Mesenchymal stem cell (in vitro differentiated cells and primary cell): ENCODE results near the gene TFDP1.

ENCODE experiments used
- DNase-seq: peaks from one replicate; pipeline ENCODE4 v3.0.0-alpha.2; 2013
- H2AFZ ChIP-seq: one replicate; pipeline ENCODE4 v1.6.1; 2013; ENCODE audit warnings: low read depth, mild to moderate bottlenecking, control low read depth, inconsistent platforms, low read length, moderate library complexity
- H2AK5ac ChIP-seq: 2 replicates; pipeline ENCODE4 v1.6.1; 2013; ENCODE audit warnings: low read length, moderate library complexity, mild to moderate bottlenecking, inconsistent platforms; ENCODE audit not compliant: severe bottlenecking
- H2BK120ac ChIP-seq: one replicate; pipeline ENCODE4 v1.6.1; 2013; ENCODE audit warnings: low read depth, mild to moderate bottlenecking, inconsistent platforms, low read length, moderate library complexity
- H2BK12ac ChIP-seq, 2 experiments: one replicate each; pipeline ENCODE4 v1.6.1; 2013; ENCODE audit warnings: inconsistent platforms in 2 of 2, low read length in 2 of 2, mild to moderate bottlenecking in 2 of 2, moderate library complexity in 2 of 2, control low read depth in 1 of 2
- H2BK15ac ChIP-seq: one replicate; pipeline ENCODE4 v1.6.1; 2013; ENCODE audit warnings: mild to moderate bottlenecking, low read depth, inconsistent platforms; ENCODE audit not compliant: poor library complexity, severe bottlenecking
- H2BK5ac ChIP-seq: 2 replicates; pipeline ENCODE4 v1.6.1; 2013; ENCODE audit warnings: low read depth, mild to moderate bottlenecking, low read length, control low read depth, inconsistent platforms; ENCODE audit not compliant: poor library complexity, severe bottlenecking
- H3K14ac ChIP-seq, 2 experiments: one replicate each; pipeline ENCODE4 v1.6.1; 2013; ENCODE audit warnings: inconsistent platforms in 2 of 2, low read length in 2 of 2, control low read depth in 1 of 2, mild to moderate bottlenecking in 1 of 2, moderate library complexity in 1 of 2
- H3K18ac ChIP-seq, 2 experiments: one replicate each; pipeline ENCODE4 v1.6.1; 2013; ENCODE audit warnings: inconsistent platforms in 2 of 2, low read length in 2 of 2, control low read depth in 1 of 2, low read depth in 1 of 2, mild to moderate bottlenecking in 1 of 2
- H3K23ac ChIP-seq, 2 experiments: one replicate each; pipeline ENCODE4 v1.6.1; 2013; ENCODE audit warnings: inconsistent platforms in 2 of 2, low read length in 2 of 2, mild to moderate bottlenecking in 2 of 2, moderate library complexity in 2 of 2, control low read depth in 1 of 2
- H3K27ac ChIP-seq: 2 replicates; pipeline ENCODE4 v1.5.1; 2013; ENCODE audit warnings: mild to moderate bottlenecking, moderate library complexity, low read length, control low read depth, inconsistent platforms; ENCODE audit not compliant: poor library complexity, severe bottlenecking
- H3K27me3 ChIP-seq, 2 experiments: 2 replicates each; pipeline versions ENCODE4 v1.6.1 to v1.7.0; 2013; ENCODE audit warnings: low read length in 2 of 2, mild to moderate bottlenecking in 2 of 2, moderate library complexity in 2 of 2, control low read depth in 1 of 2, inconsistent platforms in 1 of 2; ENCODE audit not compliant: control insufficient read depth in 1 of 2, insufficient read depth in 1 of 2
- H3K36me3 ChIP-seq, 2 experiments: 2 replicates each; pipeline versions ENCODE4 v1.6.1 to v1.7.0; 2013; ENCODE audit warnings: low read length in 2 of 2, control low read depth in 1 of 2, inconsistent platforms in 1 of 2, low read depth in 1 of 2, mild to moderate bottlenecking in 1 of 2; ENCODE audit not compliant: insufficient read depth in 2 of 2, control insufficient read depth in 1 of 2
- H3K4ac ChIP-seq, 2 experiments: one replicate each; pipeline ENCODE4 v1.6.1; 2013; ENCODE audit warnings: inconsistent platforms in 2 of 2, low read length in 2 of 2, mild to moderate bottlenecking in 2 of 2, moderate library complexity in 2 of 2, control low read depth in 1 of 2, low read depth in 1 of 2
- H3K4me1 ChIP-seq: 2 replicates; pipeline ENCODE4 v1.6.1; 2013; ENCODE audit warnings: low read depth, low read length, control low read depth; ENCODE audit not compliant: control insufficient read depth, insufficient read depth
- H3K4me2 ChIP-seq: 2 replicates; pipeline ENCODE4 v1.6.1; 2013; ENCODE audit warnings: low read length, mild to moderate bottlenecking, inconsistent platforms; ENCODE audit not compliant: poor library complexity, severe bottlenecking
- H3K4me3 ChIP-seq, 2 experiments: 2 replicates each; pipeline versions ENCODE4 v1.5.1 to v1.7.0; 2013; ENCODE audit warnings: low read length in 2 of 2, mild to moderate bottlenecking in 2 of 2, control low read depth in 1 of 2, low read depth in 1 of 2; ENCODE audit not compliant: insufficient read depth in 1 of 2
- H3K79me1 ChIP-seq: replicated peaks from 2 replicates; pipeline ENCODE4 v1.6.1; 2013; ENCODE audit warnings: mild to moderate bottlenecking, control low read depth, low read length, inconsistent platforms; ENCODE audit not compliant: poor library complexity, severe bottlenecking
- H3K9ac ChIP-seq: 2 replicates; pipeline ENCODE4 v1.7.0; 2013; ENCODE audit warnings: mild to moderate bottlenecking, low read length, moderate library complexity
- H3K9me3 ChIP-seq: 2 replicates; pipeline ENCODE4 v1.7.0; 2013; ENCODE audit warnings: mild to moderate bottlenecking, low read length; ENCODE audit not compliant: control insufficient read depth
- H4K8ac ChIP-seq: one replicate; pipeline ENCODE4 v1.6.1; 2013; ENCODE audit warnings: inconsistent platforms, mild to moderate bottlenecking, low read length, moderate library complexity
- H4K91ac ChIP-seq: one replicate; pipeline ENCODE4 v1.6.1; 2013; ENCODE audit warnings: mild to moderate bottlenecking, low read length, inconsistent platforms
- WGBS: methylation state at CpG from one replicate; pipeline ENCODE4 v1.1.7; 2013; ENCODE audit warnings: mixed read lengths; 5-methylcytosine and 5-hydroxymethylcytosine counted together

TFDP1 gene

DNA sequence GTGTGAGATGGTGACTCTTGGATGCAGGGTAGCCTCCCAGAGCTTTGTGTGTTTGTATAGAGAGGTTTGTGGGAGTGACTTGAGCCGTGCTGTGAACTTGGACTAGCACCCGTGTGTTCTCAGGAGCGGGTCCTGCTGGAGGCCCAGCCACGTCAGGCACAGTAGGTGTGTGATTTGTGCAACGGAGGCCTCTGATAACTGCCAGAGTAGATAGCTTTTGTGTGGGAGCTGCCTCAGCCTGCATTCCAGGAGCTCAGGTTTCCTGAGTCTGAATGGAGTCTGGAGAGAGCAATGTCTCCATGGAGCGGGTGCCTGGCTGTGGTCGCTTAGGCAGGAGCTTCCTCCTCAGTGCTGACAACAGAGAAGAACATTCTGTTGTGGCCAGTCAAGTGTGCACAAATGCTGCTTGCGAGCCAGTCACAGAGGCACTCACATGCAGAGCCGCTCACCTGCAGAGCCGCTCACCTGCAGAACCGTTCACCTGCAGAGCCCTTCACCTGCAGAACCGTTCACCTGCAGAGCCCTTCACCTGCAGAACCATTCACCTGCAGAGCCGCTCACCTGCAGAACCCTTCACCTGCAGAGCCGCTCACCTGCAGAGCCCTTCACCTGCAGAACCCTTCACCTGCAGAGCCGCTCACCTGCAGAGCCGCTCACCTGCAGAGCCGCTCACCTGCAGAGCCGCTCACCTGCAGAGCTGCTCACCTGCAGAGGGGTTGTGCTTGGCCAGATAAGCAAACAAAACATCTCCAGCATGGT is 32.6 kb downstream of the TFDP1 start:
- H3K9me3 ChIP-seq, result no peaks in the 10 kb centered on the region
- H4K91ac ChIP-seq, result no peak overlapping the region
- H3K4me1 ChIP-seq, result peaks cover 21% of the 10 kb centered on the region
- H3K4ac ChIP-seq, result no peak overlapping the region
- H3K18ac ChIP-seq, result no peak overlapping the region
- no peak overlapping the region for H3K14ac ChIP-seq
- 94% methylated on average over 18 of the region's 18 CpGs for WGBS
- peak; percentile 30 for DNase-seq
- no peak overlapping the region for H3K9ac ChIP-seq
- no peaks in the 10 kb centered on the region for H3K27me3 ChIP-seq
- H3K4me2 ChIP-seq, result peak overlapping the region; percentile 12
- H2BK5ac ChIP-seq, result no peak overlapping the region
- peaks cover 31 to 41% of the 10 kb centered on the region in 2 experiments for H3K36me3 ChIP-seq
- H2BK15ac ChIP-seq, result no peak overlapping the region
- H3K27ac ChIP-seq, result peak overlapping the region; percentile 76
- no peak overlapping the region for H4K8ac ChIP-seq
- H3K79me1 ChIP-seq, result peaks cover 27% of the 10 kb centered on the region
- H2BK12ac ChIP-seq, result no peak overlapping the region
- no peak overlapping the region for H2AK5ac ChIP-seq
- no peak overlapping the region for H2BK120ac ChIP-seq
- H3K4me3 ChIP-seq, result no peak overlapping the region
- H2AFZ ChIP-seq, result no peak overlapping the region
- H3K23ac ChIP-seq, result no peak overlapping the region

- no peak overlapping the region for H3K4ac ChIP-seq
- H3K27me3 ChIP-seq, result no peaks in the 10 kb centered on the region
- no peak overlapping the region for H3K27ac ChIP-seq
- no peak overlapping the region for H2BK5ac ChIP-seq
- no peak overlapping the region for H3K4me3 ChIP-seq
- H2AFZ ChIP-seq, result no peak overlapping the region
- H2AK5ac ChIP-seq, result no peak overlapping the region
- peaks cover 27% of the 10 kb centered on the region for H3K79me1 ChIP-seq
- no peak overlapping the region for H2BK120ac ChIP-seq
- no peak overlapping the region for H4K91ac ChIP-seq
- DNase-seq, result no peak
- 100% methylated on average over 4 of the region's 5 CpGs for WGBS
- H3K9me3 ChIP-seq, result no peaks in the 10 kb centered on the region
- peaks cover 21% of the 10 kb centered on the region for H3K4me1 ChIP-seq
- H3K36me3 ChIP-seq, result peaks cover 28 to 46% of the 10 kb centered on the region in 2 experiments
- H3K14ac ChIP-seq, result no peak overlapping the region
- H2BK15ac ChIP-seq, result no peak overlapping the region
- no peak overlapping the region for H3K18ac ChIP-seq
- no peak overlapping the region for H3K9ac ChIP-seq
- H2BK12ac ChIP-seq, result no peak overlapping the region
- no peak overlapping the region for H4K8ac ChIP-seq
- no peak overlapping the region for H3K4me2 ChIP-seq
- no peak overlapping the region for H3K23ac ChIP-seq
Measured at GRCh38 chr13:113617961-113618360, 33.4 kb downstream of the TFDP1 start.

- H2BK15ac ChIP-seq, result no peak overlapping the region
- no peak overlapping the region for H3K23ac ChIP-seq
- H3K27ac ChIP-seq, result no peak overlapping the region
- H2AK5ac ChIP-seq, result no peak overlapping the region
- H3K79me1 ChIP-seq, result peaks cover 29% of the 10 kb centered on the region
- H3K18ac ChIP-seq, result no peak overlapping the region
- no peak overlapping the region for H2BK5ac ChIP-seq
- no peaks in the 10 kb centered on the region for H3K27me3 ChIP-seq
- H2BK120ac ChIP-seq, result no peak overlapping the region
- no peak overlapping the region for H2BK12ac ChIP-seq
- no peak for DNase-seq
- no peak overlapping the region for H4K91ac ChIP-seq
- H3K4ac ChIP-seq, result no peak overlapping the region
- peaks cover 27 to 49% of the 10 kb centered on the region in 2 experiments for H3K36me3 ChIP-seq
- H3K4me1 ChIP-seq, result peaks cover 21% of the 10 kb centered on the region
- H3K14ac ChIP-seq, result no peak overlapping the region
- no peak overlapping the region for H2AFZ ChIP-seq
- no peak overlapping the region for H3K9ac ChIP-seq
- H3K4me2 ChIP-seq, result no peak overlapping the region
- H3K4me3 ChIP-seq, result no peak overlapping the region
- no peaks in the 10 kb centered on the region for H3K9me3 ChIP-seq
- H4K8ac ChIP-seq, result no peak overlapping the region
- WGBS, result 97% methylated on average over 4 of the region's 7 CpGs
Measured at GRCh38 chr13:113618455-113618854, 33.9 kb downstream of the TFDP1 start.

- Histone ChIP-seq H2BK12ac (no peak overlapping the region), H2BK5ac (no peak overlapping the region), H4K91ac (no peak overlapping the region), H3K9me3 (no peaks in the 10 kb centered on the region), H3K18ac (no peak overlapping the region), H3K4me2 (no peak overlapping the region), H2AFZ (no peak overlapping the region), H3K4me3 (no peak overlapping the region), H3K14ac (no peak overlapping the region), H3K4me1 (peaks cover 20% of the 10 kb centered on the region), H2BK15ac (no peak overlapping the region), H2AK5ac (no peak overlapping the region), H3K36me3 (peaks cover 27 to 43% of the 10 kb centered on the region in 2 experiments), H3K79me1 (peaks cover 24% of the 10 kb centered on the region), H3K9ac (no peak overlapping the region), H3K27ac (no peak overlapping the region), H3K4ac (no peak overlapping the region), H2BK120ac (no peak overlapping the region), H3K23ac (no peak overlapping the region), H3K27me3 (no peaks in the 10 kb centered on the region), H4K8ac (no peak overlapping the region)
- WGBS, result 92% methylated on average over 8 of the region's 15 CpGs
- DNase-seq, result no peak
Measured at GRCh38 chr13:113620036-113620796, 35.7 kb downstream of the TFDP1 start.
